Stimulated activated CD4-positive, alpha-beta T cell treated with anti-CD3 and anti-CD28 coated beads, Interleukin-1b, Interleukin-23, amount 100 ng/mL, for 24 hours (primary cell): ENCODE results near the gene PIK3CA.
A peak's percentile ranks its signal among the peaks of the same experiment; 100 is the strongest.
"Not testable (repeated sequence)": the region's sequence is repeated elsewhere in the genome, so short reads cannot be mapped to it uniquely, and the experiment has no call there.

Experiments used
- DNase-seq, 4 experiments: peaks; one replicate each; pipeline ENCODE4 v3.0.0-alpha.2; 2020; ENCODE audit warnings: low read depth in 4 of 4, low spot score in 1 of 4

Gene PIK3CA

DNA sequence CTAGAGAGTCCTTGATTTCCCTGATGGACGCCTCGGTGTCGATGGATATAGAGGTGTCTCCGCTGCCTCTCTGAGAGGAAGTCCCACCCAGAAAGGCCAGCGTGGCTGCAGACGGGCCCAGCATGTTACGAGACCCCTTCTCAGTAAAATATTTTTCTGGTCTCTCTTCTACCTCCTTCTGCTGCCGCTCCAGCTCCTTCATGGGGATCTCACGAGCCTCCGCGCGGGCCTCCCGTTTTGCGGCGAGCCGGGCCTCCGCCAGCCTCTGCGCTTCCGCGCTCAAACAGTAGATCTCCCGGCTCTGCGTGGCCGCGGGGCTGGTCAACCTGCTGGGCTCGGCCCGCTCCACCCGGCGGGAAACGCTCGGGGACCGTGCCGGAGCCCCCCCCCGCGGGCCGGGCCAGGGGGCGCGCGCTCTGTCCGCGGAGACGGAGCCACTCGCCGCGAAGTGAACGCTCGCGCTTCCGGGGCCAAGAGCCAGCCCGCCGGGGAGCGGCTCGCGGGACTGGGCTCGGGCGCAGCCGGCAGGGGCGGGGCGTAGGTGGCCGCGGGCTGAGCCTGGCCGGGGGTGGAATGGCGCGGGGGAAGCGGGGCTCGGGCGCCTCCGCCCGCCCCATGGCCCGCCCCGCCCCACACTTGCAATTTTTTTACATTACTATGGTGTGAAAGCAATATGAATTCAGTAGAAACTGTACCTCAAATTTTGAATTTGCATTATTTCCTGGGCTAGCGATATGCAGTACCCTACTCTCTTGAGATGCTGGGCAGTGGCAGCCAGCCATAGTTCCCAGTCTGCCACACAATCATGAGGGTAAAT lies 113.0 kb downstream of the PIK3CA start:
- DNase-seq = peak; percentile 15 to 54 (median 32)

DNA sequence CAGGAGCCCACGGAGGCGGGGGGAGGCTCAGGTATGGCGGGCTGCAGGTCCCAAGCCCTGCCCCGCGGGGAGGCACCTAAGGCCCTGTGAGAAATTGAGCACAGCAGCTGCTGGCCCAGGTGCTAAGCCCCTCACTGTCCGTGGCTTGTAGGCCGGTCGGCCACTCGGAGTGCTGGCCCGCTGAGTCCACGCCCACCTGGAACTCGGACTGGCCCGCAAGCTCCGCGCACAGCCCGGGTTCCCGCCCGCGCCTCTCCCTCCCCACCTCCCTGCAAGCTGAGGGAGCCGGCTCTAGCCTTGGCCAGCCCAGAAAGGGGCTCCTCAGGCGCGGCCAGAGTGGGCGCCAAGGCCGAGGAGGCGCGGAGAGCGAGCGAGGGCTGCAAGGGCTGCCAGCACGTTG lies 115.0 kb downstream of the PIK3CA start:
- no peak for DNase-seq

DNA sequence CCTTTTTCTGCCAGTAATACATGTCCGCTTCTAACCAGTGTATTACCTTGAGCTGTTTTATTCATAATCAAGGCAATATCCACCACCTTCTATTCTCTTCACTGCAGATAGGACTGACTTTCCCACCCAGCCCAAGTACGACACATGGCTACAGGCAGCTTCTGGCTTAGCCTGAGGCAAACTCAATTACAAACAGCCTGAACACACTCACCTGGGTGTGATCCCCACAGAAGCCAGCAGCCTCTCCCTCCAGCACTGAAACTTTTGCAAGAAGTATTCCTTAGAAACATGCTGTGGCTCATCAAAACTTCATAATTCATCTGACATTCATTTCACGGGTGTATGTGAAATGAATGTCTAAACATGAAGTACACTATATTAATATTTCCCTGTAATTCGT lies 116.3 kb downstream of the PIK3CA start:
- DNase-seq = no peak

DNA sequence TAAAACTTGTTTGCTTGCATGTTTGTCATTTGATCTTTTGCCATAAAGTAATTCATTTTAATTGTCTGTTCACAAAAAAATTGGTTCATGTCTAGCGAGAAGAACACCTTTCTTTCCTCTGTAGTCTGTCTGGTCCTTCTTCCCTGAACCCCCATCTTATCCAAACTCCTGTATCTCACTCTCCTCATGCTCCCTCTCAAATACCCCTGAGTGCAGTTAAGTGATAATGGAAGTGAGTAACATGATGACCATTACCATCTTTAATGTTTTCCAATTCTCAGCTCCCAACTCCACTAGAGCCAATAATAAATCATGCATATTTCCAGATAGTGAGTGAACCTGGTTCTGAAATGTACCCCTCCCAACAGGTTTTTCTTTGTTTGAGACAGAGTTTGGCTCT lies 116.9 kb downstream of the PIK3CA start:
- DNase-seq = no peak

- DNase-seq = no peak
Measured at GRCh38 chr3:179265875-179266274, 117.7 kb downstream of the PIK3CA start.

GRCh38 chr3:179266701-179267211 lies 118.6 kb downstream of the PIK3CA start:
- DNase-seq = no peak

- DNase-seq = no peak
Measured at GRCh38 chr3:179268400-179269051, 120.4 kb downstream of the PIK3CA start.

- DNase-seq = no peak
Measured at GRCh38 chr3:179269152-179269707, 121.1 kb downstream of the PIK3CA start.

DNA sequence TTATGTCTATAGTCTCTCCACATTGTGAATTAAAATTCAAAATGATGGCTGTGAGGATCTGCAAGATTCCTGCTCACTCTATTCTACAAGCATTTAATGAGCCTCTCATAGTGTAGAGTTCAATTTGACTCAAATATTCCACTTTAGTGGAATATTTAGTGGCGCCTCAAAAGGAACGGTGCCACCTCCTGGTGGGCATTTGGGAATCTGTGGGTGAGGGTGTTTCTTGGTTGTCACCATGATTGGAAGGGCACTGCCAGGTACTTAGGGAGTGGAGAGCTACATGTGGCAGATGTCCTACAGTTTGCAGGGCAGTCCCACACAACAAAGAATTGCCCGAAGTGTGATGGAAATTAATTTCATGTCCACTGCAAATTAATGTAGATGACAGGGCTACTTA lies 124.2 kb downstream of the PIK3CA start:
- DNase-seq = no peak

GRCh38 chr3:179274434-179274833 lies 126.3 kb downstream of the PIK3CA start:
- not testable (repeated sequence) for DNase-seq

- DNase-seq = no peak
Measured at GRCh38 chr3:179276001-179276400, 127.8 kb downstream of the PIK3CA start.

DNA sequence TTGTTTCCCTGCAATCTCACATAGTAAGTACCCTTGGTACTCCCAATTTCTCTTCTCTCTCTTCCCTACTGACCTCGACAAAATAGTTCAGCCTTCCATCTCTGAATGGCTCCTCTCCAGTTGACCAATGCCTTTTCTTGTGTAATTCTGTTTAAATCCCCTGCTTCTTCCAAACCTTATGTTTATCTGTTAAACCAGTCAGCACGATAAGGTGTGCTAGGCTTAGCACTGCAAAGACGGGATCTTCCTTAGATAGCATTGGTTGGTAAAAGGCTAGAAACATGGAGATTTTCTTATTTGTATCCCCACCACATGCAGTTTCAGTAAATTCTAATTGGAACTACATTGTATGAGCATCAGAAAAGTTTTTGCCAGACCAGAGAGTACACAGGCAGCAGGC lies 128.6 kb downstream of the PIK3CA start:
- DNase-seq = no peak

- DNase-seq = no peak
Measured at GRCh38 chr3:179278151-179278550, 130.0 kb downstream of the PIK3CA start.

GRCh38 chr3:179278932-179279693 lies 131.0 kb downstream of the PIK3CA start:
- DNase-seq = no peak

DNA sequence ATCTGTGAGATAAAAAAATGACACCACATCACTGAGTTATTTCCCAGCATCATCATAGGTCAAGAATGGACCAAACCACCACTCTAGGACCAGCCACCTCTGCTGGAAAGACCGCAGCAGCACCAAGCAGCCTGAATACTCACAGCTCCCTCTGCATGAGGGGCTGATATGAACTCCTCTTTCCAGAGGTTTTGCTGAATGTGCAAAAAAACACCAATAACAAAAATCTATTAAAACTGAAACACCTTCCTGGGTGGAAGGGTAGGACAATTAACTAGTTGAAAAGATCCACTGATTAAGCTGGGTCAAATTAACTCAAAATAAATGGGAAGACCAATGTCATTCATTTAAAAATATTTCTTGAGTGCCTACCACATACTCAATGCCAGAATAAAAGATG lies 131.7 kb downstream of the PIK3CA start:
- no peak for DNase-seq

DNA sequence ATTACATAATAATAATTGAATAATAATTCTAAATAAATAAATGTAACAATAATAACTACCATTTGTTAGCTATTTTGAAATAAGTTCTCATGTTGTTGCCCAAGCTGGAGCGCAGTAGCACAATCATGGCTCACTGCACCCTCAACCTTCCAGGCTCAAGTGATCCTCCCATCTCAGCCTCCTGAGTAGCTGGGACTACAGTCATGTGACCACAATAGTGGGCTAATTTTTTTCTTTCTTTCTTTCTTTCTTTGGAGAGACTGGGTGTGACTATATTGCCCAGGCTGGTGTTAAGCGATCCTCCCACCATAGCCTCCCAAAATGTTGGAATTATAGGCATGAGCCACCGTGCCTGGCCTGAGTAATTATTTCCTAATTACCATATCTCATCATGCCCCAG lies 133.7 kb downstream of the PIK3CA start:
- DNase-seq = no peak

GRCh38 chr3:179286331-179286730 lies 138.2 kb downstream of the PIK3CA start:
- no peak for DNase-seq

DNA sequence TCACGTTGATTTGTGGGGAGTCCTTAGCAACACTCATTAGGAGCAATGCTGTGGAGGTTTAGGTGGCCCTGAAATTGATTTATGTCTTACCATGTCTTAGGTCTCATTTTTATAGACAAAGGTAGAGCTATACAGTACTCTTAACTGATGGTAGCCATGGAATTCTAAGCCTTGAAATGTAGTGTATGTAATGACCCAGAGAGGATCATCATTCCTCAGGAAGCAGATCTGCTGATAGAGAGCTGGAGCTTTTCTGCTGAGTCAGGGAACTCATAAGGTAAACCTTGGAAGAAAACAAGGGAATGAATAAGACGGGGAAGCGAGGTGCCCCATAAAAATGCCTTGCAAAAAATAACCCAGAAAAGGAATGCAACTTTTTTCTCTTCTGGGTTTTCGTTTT lies 140.7 kb downstream of the PIK3CA start:
- DNase-seq = no peak

DNA sequence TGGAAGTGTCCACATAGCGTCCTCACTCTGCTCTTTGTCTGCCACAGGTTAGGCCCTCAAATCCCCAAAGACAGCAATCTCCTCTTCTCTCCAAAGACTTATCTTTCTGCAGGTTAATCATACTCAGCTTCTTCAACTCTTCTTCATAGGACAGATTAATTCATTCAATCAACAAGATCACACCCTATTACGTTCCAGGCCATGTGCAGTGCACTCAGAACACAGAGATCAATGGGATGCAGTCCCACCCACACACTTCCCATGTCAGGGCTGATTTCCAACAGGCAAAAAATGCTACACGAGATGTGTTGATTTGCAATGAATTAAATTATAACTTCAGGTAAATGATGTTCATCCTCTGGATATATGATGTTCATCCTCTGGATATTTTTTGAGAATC lies 141.1 kb downstream of the PIK3CA start:
- no peak for DNase-seq
